DND-41 (cell line): ENCODE results near the gene ANXA3.

Experiments used
- CTCF ChIP-seq: IDR thresholded peaks from 2 replicates; pipeline ENCODE4 v1.5.1; 2012; ENCODE audit warnings: borderline replicate concordance, low read length, moderate library complexity, mild to moderate bottlenecking; ENCODE audit not compliant: poor library complexity, severe bottlenecking; ENCODE audit errors: extremely low read depth
- EZH2 ChIP-seq: IDR thresholded peaks from 3 replicates; pipeline ENCODE4 v1.6.1; 2012; ENCODE audit warnings: borderline replicate concordance, low read depth, mild to moderate bottlenecking, moderate library complexity, low read length, inconsistent platforms; ENCODE audit not compliant: severe bottlenecking

DNA sequence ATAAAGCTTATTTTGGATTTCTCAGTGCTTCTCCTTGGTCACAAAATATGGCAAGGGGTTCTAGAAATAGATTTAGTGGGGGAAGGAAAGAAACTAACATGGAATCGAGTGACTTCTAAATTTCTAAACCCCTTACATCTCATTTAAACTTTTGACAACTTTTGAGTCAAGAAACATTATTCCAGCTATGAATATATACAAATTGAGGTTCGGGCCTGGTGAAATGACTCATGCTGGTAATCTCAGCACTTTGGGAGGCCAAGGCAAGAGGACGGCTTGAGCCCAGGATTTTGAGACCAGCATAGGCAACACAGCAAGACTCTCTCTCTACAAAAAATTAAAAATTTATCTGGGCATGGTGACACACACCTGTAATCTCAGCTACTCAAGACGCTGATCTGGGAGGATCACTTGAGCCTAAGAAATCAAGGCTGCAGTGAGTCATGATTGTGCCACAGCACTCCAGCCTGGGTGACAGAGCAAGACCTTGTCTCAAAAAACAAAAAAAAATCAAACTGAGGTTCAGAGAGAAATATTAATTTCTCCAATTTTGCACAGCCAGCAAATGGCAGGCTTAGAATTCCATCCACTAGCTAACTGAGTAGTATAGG is 99.8 kb downstream of the ANXA3 start:
- TF ChIP-seq CTCF = no peak
- no peak for TF ChIP-seq EZH2
